Stimulated activated CD8-positive, alpha-beta memory T cell treated with anti-CD3 and anti-CD28 coated beads, Interleukin-7, amount 100 ng/mL, for 24 hours (primary cell): ENCODE results near the gene TUBA1C.
"Not testable (repeated sequence)": the region's sequence is repeated elsewhere in the genome, so short reads cannot be mapped to it uniquely, and the experiment has no call there.

Experiments used
- DNase-seq: peaks from one replicate; pipeline ENCODE4 v3.0.0-alpha.2; 2020; ENCODE audit warnings: low read depth

TUBA1C gene

DNA sequence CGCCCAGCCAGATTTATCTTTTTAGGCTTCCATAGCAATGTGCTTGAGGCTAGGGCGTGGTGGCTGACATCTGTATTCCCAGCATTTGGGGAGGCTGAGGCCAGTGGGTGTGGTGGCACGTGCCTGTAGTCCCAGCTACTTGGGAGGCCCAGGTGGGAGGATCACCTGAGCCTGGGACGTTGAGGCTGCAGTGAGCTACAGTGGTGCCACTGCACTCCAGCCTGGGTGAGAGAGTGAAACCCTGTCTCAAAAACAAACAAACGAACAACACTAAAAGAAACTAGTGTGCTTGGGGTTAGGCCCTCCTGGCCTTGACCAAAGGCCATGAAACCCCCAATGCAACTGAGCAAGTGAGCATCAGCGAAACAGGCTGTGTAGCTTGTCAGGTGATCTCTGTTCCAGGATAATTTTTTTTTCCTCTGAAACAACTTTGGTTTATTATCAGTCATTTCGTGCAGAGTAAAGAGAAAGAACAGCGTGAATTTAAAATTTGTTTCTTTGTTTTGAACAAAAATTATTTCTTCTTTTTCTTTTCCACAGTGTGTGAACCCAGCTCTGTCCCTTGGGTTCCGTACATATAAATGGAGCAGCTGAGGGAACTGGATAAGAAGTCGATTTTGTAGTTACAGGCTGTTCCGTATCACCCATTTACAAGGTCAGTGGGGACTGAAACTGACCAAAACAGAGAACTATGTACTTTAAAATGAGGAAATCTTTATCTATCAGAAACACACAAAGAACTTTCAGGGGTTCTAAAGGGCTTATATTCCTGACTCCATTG is 8.8 kb upstream of the TUBA1C start:
- DNase-seq, result no peak

DNA sequence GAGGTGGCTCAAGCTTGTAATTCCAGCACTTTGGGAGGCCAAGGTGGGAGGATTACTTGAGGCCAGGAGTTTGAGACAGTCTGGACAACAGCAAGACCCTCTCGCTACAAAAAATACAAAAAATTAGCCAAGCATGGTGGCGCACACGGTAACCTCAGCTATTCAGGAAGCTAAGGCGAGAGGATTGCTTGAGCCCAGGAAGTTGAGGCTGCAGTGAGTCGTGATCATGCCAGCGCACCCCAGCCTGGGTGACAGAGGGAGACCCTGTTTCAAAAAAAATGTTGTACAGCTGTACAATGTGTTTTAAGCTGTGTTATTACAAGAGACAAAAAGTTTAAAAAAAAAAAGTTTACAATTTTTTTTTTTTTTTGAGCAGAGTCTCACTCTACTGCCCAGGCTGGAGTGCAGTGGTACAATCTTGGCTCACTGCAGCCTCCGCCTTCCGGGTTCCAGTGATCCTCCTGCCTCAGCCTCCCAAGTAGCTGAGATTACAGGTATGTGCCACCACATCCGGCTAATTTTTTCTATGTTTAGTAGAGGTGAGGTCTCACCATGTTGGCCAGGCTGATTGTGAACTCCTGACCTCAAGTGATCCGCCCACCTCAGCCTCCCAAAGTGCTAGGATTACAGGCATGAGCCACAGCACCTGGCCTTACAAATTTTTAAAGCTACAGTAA is 7.2 kb upstream of the TUBA1C start:
- not testable (repeated sequence) for DNase-seq

GRCh38 chr12:49259452-49259851 is 5.4 kb upstream of the TUBA1C start:
- no peak for DNase-seq

DNA sequence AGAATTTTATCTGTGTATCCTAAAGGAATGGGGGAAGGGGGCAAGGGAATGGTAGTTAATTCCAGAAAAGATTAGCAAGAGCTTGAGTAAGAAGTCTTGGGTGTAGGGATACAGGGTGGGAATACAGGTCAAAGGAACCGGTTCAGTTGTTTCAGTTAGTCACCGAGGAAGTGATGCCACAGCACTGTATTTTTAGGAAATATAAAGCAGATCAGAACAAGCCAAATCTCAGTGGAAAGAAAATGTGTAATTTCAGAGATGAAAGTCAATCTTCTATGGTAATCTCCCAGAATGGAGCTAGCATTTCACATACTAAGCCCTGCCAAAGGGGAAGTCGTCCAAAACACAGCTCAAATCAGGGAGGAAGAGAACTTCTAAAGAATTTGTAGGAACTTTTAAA is 4.7 kb upstream of the TUBA1C start:
- DNase-seq, result no peak

DNA sequence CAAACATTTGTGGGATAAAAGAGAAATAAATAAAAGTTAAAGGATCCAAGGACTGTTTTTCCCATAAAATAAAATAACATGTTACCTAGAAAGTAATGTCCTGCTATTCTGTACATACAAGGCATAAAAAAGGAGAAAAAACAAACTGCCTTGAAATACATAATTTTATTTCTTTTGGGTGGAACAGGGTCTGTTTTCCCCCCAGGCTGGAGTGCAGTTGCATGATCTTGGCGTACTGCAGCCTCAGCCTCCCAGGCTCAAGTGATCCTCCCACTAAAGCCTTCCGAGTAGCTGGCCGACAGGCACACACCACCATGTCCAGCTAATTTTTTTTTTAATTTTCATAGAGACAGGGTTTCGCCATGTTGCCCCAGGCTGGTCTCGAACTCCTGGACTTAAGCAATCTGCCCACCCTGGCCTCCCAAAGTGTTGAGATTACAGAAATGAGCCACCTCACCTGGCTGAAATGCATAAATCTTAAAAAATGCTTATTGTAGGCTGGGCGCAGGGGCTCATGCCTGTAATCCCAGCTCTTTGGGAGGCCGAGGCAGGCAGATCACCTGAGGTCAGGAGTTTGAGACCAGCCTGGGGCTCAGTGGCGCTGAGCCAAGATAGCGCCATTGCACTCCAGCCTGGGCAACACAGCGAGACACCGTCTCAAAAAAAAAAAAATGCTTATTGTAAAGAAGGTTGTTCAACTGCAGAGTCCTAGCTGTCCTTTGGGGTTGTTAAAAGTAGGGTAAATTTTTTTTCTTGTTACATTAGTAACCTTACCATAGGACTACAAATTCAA is 4.1 kb upstream of the TUBA1C start:
- DNase-seq, result no peak

GRCh38 chr12:49261721-49262120 is 3.2 kb upstream of the TUBA1C start:
- no peak for DNase-seq

DNA sequence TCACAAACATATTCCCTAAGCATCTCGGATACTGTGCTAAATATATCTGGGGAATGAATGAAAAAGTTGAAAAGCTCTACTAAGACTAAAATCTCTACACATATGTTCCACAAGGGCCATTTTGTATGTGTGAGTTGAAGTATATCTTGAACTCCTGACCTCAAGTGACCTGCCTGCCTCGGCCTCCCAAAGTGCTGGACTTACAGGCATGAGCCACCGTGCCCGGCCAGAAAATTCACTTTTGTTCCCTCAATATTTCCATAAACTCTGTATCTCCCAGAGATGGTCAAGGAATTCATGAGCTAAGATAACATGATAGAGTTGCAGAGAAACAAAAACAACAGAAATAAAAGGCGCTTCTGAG is 1.5 kb upstream of the TUBA1C start:
- no peak for DNase-seq

DNA sequence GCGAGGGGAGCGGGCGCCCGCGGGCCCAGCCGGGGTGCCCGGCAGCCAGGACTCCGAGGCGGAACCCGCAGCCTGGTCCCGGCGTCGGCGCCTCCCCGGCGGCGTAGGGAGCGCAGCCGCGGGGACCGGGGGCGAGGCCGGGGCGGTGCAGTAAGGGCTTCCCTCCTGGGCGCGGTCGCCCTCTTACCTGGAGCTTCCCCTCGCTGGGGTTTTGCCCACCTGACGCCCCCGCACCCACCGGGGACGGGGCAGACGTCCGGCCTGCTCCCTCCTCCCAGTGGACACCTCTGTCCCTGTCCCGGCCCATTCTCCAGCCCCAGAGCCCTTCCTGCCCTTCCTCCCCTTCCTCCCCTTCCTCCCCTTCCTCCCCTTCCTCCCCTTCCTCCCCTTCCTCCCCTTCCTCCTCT is 413 bp upstream of the TUBA1C start:
- DNase-seq, result no peak

- DNase-seq, result not testable (repeated sequence)
Measured at GRCh38 chr12:49269191-49269590, 4.3 kb downstream of the TUBA1C start.

- DNase-seq, result no peak
Measured at GRCh38 chr12:49272790-49273725, 8.2 kb downstream of the TUBA1C start.

DNA sequence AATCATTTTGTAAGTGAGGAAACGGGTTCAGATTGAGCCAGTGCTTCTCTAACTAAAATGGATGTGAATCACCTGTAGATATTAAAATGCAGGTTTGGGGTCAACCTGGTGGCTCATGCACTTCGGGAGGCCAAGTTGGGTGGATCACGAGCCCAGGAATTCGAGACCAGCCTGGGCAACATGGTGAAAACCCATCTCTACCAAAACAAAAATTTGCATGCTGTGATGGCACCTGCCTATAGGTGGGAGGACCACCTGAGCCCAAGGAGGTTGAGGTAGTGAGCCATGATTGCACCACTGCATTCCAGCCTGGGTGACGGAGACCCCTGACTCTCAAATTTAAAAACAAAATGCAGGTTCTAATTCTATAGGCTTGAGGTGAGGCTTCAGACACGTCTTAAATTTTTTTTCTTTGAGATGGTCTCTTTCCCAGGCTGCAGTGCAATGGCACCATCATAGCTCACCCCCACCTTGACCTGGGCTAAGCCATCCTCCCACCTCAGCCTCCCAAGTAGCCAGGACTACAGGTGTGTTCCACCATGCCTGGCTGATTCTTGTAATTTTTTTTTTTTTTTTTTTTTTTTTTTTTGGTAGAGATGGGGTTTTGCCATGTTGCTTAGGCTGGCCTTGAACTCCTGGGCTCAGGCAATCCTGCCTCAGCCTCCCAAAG is 9.0 kb downstream of the TUBA1C start:
- DNase-seq, result no peak

GRCh38 chr12:49274396-49275069 is 9.7 kb downstream of the TUBA1C start:
- no peak for DNase-seq

DNA sequence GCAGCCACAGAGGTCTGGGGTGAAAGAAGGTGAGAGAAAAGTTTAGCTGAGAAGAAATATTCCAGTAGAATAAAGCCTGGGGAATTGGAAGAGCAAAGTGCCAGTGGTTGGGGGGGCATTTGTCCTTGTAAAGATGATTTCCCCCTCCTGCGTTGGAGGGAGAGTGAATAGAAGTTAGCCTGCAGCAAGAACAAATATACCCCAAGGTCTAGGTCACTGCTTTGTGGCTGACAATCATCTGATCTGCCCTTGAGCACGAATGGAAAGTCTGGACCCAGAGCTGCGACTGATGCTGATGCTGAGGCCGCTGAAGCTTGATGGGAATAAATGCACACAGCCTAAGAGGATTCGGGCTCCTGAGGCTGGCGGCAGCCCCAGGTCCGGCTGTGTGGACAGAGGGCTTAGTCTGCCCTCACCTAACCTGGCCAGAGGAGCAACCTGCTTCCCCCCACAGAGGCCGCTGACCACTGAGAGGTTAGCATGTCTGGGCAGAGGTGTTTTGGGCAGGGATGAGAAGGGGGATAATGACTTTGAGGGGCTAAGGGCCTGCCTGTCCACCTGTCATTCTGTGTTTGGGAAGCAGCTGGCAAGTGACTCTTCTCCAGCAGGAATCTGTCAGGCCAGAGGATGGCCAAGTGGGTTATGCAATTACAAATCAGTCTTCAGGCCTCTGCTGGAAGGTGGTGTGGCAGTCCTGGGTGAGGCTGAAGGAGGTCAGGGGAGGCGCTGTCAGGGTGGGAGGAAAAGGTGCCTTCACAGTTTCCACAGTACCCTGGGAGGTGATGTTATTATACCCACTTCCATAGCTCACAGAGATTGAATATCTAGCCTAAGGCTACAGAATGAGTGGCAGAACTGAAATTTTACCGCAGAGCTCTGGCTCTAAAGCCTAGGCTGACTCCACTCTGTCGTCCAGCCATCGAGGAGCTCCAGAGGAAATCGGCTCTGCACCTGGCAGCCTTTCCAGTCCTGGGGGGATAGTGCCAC is 11.7 kb downstream of the TUBA1C start:
- no peak for DNase-seq

DNA sequence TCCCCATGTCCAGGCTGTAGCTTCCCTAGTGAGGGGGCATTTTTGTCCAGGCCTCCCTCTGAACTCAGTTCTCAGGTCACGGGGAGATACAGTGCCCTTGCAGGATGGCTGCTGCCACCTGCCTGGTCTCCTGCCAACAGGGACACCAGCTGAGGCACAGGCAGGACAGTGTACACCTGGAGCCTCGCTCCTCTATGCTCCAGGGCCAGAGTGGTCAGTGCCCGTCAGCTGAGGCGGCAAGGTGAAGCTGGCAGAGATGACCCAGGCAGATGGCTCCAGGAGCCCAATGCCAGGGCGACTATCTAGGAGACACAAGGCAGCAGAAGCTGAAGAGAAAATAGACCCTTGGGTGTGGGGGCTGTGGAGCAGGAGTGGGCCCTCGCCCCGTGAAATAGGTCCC is 12.6 kb downstream of the TUBA1C start:
- DNase-seq, result no peak

GRCh38 chr12:49279706-49280159 is 14.9 kb downstream of the TUBA1C start:
- DNase-seq, result no peak

- DNase-seq, result not testable (repeated sequence)
Measured at GRCh38 chr12:49280545-49280944, 15.7 kb downstream of the TUBA1C start.

GRCh38 chr12:49282302-49282701 is 17.4 kb downstream of the TUBA1C start:
- no peak for DNase-seq

DNA sequence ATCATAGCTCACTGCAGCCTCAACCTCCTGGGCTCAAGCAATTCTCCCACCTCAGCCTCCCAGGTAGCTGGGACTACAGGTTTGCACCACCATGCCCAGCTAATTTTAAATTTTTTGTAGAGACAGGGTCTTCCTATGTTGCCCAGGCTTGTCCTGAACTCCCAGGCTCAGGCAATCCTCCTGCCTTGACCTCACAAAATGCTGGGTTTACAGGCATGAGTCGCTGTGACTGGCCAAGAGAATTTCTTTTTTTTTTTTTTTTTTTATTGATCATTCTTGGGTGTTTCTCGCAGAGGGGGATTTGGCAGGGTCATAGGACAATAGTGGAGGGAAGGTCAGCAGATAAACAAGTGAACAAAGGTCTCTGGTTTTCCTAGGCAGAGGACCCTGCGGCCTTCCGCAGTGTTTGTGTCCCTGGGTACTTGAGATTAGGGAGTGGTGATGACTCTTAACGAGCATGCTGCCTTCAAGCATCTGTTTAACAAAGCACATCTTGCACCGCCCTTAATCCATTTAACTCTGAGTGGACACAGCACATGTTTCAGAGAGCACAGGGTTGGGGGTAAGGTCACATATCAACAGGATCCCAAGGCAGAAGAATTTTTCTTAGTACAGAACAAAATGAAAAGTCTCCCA is 18.0 kb downstream of the TUBA1C start:
- DNase-seq, result not testable (repeated sequence)
